Stimulated activated CD4-positive, alpha-beta T cell treated with anti-CD3 and anti-CD28 coated beads, Interleukin-15, amount 100 ng/mL, for 48 hours (primary cell): ENCODE results near the gene POMT2.

ENCODE experiments used
- DNase-seq, 2 donors: peaks; one replicate each; pipeline ENCODE4 v3.0.0-alpha.2; 2020; ENCODE audit warnings: low read depth in 2 of 2

POMT2 gene

GRCh38 chr14:77240336-77240915 lies 80.3 kb downstream of the POMT2 start:
- no peak for DNase-seq

- DNase-seq: no peak
These were observed 81.3 kb downstream of the POMT2 start for GRCh38 chr14:77239412-77239811.

- no peak for DNase-seq
These were observed 81.7 kb downstream of the POMT2 start for GRCh38 chr14:77238996-77239395.

- DNase-seq: no peak
These were observed 82.3 kb downstream of the POMT2 start for GRCh38 chr14:77238356-77238755.

GRCh38 chr14:77236814-77237213 lies 83.9 kb downstream of the POMT2 start:
- DNase-seq: no peak

GRCh38 chr14:77231721-77232120 lies 89.0 kb downstream of the POMT2 start:
- no peak for DNase-seq

- no peak for DNase-seq
These were observed 89.8 kb downstream of the POMT2 start for GRCh38 chr14:77230914-77231313.

GRCh38 chr14:77228056-77228455 lies 92.6 kb downstream of the POMT2 start:
- DNase-seq: no peak

GRCh38 chr14:77225892-77226557 lies 94.7 kb downstream of the POMT2 start:
- DNase-seq: no peak

- no peak for DNase-seq
These were observed 95.4 kb downstream of the POMT2 start for GRCh38 chr14:77225254-77225653.
